Lower leg skin (tissue), 3 donors: Measurements from ENCODE around the gene ZKSCAN7.
"Not testable (repeated sequence)": the region's sequence is repeated elsewhere in the genome, so short reads cannot be mapped to it uniquely, and the experiment has no call there.

Experiments
- POLR2A ChIP-seq, 2 donors: fragments of 450-650 bp; IDR thresholded peaks; one replicate each; pipeline ENCODE4 v1.6.1; 2016 to 2017; ENCODE audit warnings: antibody characterized with exemption in 2 of 2, mild to moderate bottlenecking in 1 of 2, moderate library complexity in 1 of 2
- TF ChIP-seq, protein P1 (sequence below), 3 donors: fragments of 450-650 bp; IDR thresholded peaks; one replicate each; pipeline ENCODE4 v1.5.1; 2016; ENCODE audit warnings: antibody characterized with exemption in 3 of 3, mild to moderate bottlenecking in 3 of 3, moderate library complexity in 2 of 3

DNA sequence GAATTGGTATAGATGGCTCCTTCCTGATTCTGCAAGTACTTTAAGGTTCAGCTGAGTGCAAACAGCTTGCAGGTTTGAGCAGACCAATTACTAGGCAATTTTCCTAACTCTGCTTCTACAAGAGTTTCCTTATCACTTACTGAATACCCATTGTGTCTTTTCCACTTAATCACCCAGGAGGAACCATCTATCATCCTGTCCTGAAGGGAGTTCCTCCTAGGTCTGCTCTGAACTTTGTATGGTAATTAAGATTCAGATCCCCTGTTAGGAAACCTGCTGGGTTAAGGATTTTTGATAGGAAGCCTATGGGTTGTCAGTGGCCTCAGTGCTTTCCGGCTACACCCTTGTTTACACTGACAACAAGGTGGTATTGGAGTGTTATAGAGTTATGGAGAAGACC lies 10.2 kb upstream of the ZKSCAN7 start:
- TF ChIP-seq, protein P1, sequence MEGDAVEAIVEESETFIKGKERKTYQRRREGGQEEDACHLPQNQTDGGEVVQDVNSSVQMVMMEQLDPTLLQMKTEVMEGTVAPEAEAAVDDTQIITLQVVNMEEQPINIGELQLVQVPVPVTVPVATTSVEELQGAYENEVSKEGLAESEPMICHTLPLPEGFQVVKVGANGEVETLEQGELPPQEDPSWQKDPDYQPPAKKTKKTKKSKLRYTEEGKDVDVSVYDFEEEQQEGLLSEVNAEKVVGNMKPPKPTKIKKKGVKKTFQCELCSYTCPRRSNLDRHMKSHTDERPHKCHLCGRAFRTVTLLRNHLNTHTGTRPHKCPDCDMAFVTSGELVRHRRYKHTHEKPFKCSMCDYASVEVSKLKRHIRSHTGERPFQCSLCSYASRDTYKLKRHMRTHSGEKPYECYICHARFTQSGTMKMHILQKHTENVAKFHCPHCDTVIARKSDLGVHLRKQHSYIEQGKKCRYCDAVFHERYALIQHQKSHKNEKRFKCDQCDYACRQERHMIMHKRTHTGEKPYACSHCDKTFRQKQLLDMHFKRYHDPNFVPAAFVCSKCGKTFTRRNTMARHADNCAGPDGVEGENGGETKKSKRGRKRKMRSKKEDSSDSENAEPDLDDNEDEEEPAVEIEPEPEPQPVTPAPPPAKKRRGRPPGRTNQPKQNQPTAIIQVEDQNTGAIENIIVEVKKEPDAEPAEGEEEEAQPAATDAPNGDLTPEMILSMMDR (IDR thresholded peaks at IDR 0.05) = not testable (repeated sequence)
- not testable (repeated sequence) for TF ChIP-seq POLR2A (IDR thresholded peaks at IDR 0.05)
